Measurements from ENCODE around the gene KRTAP10-4.
"Not testable (repeated sequence)": the region's sequence is repeated elsewhere in the genome, so short reads cannot be mapped to it uniquely, and the experiment has no call there.

KRTAP10-4 gene

DNA sequence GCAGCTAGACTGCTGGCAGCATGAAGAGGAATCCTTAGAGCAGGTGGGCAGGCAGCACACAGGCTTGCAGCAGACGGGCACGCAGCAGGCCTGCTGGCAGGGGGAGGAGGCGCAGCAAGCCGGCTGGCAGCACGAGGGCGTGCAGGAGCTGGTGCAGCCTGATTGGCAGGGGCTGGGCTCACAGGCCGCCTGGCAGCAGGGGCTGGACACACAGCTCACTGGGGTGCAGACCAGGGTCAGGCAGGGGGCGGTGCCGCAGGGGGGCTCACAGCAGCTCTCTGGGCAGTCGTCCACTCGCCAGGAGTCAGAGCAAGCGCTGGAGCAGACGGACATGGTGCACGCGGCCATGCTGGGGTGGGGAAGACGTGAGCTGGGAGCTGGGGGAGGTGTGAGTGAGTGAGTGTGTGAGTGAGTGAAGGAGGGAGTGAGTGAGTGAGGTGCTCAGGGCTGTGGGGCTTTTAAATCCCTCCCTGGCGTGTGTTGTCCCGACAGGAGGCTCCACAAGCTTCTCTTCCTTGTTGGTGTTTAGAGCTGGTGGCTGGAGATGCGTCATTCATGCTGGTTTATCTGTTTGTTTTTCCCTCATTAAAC, 6.8 kb downstream of the KRTAP10-4 start, which contains the start of gene KRTAP10-5:
TSS of gene KRTAP10-5 (minus strand) at position 374 of the 591 bp plus-strand sequence. CDS start at position 348, 26 bp downstream.
- not testable (repeated sequence) for DNase-seq (ENCODE audit: low read depth)

DNA sequence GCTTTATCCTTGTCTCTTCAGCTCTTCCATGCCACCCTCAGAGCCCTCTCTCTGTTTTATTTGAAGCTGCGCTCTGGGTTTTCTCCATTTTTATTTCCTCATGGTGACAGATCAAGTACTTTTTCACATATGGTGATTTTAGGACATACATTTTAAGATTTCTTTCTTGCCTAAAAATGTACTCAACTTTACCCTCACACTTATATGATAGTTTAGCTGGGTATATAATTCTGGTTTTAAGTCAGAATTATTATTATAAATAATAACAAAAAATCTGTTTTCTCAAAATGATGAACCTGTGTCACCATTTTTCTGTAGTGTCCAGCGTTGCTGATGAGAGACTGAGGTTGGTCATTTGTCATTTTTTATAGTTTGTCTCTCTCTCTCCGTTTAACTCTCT, 7.6 kb downstream of the KRTAP10-4 start:
- DNase-seq (ENCODE audit: low read depth) = no peak

DNA sequence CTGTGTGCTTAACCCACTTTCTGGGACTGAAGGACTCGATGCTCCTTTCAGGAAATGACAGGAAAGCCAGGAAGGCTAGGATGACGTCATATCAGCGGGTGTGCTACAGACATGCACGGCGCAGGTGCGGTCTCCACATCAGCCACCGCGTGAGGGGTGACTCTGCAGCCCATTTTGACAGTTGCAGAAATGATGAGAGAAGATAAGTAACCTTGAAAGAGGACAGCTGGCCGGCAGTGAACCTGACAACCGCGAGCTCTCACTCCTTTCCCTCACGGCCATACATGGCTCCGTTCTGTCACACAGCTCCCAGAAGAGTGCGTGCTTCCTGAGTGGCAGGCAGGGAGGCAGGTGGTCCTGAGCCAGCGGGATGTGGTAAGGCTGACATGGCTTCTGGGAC, 8.5 kb downstream of the KRTAP10-4 start:
- DNase-seq (ENCODE audit: low read depth) = no peak

DNA sequence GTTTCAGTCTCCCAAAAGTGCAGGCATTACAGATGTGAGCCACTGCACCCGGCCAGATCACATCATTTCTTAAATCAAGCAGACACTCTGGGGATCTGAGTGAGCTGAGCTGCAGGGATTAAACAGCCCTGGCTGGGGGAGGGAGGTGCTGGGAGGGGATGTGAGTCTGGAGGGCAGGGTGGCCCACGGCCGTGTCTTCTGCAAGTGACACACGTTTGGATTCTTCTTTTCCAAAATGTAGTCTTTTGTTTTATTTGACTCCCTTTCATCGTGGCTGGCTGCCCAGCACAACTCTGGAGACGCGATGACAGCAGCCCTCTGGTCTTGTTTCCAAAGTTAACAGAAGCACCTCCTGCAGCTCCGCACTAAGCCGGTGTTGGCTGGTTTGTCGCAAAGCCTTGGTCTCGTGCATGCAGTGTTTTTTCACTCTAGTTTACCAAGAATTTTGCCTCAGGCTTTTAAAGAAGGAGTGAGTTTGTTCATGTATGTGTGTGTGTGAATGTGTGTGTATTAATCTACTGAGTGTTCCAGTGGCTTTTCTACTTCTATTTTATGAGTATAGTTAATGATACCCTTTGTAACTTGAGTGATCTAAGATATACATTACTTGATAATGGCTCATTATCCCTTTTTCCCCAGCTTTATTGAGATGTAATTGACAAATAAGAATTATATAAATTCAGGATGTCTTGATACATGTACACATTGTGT, 9.7 kb downstream of the KRTAP10-4 start:
- DNase-seq (ENCODE audit: low read depth) = no peak

DNA sequence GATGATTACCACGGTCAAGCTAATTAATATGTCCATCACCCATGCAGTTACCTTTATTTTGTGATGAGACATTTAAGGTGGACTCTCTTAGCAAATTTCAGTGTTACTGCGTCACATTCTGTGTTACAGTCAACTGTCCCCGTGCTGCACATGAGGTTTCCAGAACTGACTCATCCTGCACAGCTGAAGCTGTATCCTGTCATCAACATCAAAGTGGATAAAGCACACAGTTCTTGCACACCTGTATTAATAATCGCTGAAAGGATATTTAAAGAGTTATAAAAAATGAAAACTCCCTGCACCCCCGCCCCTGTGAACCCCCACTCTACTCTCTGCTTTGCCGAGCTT, 10.2 kb downstream of the KRTAP10-4 start:
- DNase-seq (ENCODE audit: low read depth) = no peak

DNA sequence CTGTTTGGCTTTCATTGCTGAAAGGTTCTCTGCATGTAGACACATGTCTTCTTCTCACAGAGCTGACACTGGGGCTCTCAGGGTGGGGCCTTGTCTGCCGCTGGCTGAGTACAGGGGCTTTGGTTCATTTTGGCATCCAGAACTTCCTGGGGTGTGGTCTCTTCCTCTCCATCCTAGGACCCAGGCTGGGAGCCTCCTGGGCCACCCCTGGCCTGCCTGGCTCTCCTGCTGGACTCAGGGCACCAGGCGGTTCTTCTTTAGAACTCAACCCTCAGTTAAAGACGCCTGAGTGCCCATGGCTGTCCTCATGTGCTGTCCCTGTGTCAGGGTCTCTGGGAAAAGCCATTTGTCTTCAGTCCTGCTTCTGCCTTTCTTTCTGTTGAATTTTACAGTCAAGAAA, 12.4 kb downstream of the KRTAP10-4 start:
- no peak for DNase-seq (ENCODE audit: low read depth)

DNA sequence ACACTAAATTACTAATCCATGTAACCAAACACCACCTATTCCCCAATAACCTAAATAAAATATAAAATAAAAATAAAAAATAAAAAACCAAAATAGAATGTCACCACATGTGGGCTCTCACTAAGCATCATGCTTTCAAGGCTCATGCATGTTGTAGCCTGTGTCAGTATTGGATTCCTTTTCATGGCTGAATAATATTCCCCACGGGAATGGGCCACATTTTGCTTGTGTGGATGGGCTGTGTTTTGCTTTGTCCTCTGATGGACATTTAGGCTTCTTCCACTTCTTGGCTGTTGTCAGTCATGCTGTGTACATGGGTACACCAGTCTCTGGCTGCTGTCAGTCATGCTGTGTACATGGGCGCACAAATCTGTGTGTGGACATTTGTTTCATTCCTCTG, 15.6 kb downstream of the KRTAP10-4 start:
- DNase-seq (ENCODE audit: low read depth) = no peak

DNA sequence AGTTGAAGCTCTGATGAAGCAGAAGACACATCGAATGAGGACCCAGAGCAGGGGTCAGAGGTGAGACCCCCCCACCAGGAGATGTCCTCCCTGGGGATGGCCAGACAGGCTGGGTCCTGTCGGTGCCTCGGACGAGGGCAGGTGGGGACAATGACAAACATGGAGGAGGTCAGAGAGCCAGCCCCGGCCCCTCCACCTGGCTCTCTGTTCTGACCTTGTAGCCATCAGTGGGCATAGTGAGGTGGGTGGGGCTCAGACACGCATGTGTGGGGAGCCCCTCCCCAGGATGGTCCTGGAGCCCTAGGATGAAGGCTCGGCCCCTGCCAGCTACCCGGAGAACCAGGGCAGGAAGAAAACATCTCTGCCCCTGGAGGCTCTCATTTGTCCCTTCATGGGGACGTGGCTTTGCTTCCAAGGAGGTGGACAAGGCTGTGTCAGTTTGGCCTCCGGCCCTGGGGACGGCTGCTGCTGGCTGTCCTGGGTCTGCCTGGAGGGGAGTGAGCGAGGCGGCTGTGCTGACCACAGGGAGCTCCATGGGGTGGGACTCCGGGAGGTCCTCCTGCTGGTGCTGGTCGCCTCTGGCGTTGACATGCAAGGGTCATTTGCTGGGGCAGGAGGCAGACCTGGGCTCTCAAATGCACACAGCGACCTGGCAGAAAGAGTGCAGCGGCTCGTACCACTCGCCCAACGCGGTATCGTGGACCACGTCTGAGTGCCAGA, 16.2 kb downstream of the KRTAP10-4 start:
- DNase-seq (ENCODE audit: low read depth) = no peak

DNA sequence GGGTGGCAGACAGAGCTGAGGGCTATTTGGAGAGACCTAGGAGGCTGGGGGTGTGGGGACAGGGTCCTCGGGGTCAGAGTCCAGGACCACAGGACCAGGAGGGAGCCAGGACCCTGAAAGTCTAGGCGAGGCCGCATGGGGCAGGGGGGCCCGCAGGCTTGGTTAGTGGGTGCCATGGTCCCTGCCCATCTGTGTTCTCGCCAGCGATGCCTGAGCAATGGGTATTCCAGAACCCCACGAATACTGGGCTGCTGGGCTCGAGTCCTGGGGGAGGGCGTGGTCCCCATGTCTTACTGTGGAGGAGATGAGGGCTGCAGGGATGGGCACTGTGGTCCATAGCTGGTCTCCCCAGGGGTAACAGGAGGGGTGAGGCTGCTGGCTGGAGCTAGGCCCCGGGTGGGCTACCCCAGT, 16.8 kb downstream of the KRTAP10-4 start:
- DNase-seq (ENCODE audit: low read depth) = no peak

DNA sequence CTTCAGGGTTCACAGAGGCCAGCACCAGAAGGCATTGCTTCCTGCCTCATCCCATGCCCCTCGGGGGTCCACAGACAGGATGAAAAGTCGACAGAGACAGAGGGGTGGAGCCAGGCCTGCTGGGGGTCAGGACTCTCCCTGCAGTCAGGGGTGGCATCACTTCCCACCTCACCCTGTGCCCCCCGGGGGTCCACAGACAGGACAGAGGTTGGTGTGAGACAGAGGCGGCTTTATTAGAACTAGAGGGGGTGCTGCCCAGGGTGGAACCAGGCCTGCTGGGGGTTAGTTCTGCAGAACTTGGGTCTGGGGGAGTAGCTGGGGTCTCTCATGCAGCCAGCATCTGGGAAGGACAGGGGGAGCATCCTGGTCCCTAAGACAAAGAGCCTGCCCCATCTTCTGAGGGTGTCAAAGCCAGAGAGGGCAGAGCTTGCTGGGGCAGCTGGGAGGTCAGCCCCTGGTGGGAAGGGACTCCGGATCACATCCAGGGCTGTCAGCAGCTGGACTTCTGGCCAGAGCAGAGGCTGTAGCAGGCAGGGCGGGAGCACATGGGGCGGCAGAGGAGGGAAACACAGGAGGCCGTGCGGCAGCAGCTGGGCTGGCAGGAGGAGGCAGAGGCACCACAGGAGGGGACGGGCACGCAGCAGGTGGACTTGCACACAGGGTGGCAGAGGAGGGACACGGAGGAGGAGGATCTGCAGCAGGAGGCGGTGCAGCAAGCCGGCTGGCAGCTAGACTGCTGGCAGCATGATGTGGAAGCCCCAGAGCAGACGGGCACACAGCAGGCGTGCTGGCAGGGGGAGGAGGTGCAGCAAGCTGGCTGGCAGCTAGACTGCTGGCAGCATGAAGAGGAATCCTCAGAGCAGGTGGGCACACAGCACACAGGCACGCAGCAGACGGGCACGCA, 17.6 kb downstream of the KRTAP10-4 start:
- DNase-seq (ENCODE audit: low read depth) = not testable (repeated sequence)

DNA sequence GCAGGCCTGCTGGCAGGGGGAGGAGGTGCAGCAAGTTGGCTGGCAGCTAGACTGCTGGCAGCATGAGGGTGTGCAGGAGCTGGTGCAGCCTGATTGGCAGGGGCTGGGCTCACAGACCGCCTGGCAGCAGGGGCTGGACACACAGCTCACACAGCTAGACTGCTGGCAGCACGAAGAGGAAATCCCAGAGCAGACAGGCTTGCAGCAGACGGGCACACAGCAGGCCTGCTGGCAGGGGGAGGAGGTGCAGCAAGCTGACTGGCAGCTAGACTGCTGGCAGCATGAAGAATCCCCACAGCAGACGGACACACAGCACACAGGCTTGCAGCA, 18.2 kb downstream of the KRTAP10-4 start:
- not testable (repeated sequence) for DNase-seq (ENCODE audit: low read depth)

DNA sequence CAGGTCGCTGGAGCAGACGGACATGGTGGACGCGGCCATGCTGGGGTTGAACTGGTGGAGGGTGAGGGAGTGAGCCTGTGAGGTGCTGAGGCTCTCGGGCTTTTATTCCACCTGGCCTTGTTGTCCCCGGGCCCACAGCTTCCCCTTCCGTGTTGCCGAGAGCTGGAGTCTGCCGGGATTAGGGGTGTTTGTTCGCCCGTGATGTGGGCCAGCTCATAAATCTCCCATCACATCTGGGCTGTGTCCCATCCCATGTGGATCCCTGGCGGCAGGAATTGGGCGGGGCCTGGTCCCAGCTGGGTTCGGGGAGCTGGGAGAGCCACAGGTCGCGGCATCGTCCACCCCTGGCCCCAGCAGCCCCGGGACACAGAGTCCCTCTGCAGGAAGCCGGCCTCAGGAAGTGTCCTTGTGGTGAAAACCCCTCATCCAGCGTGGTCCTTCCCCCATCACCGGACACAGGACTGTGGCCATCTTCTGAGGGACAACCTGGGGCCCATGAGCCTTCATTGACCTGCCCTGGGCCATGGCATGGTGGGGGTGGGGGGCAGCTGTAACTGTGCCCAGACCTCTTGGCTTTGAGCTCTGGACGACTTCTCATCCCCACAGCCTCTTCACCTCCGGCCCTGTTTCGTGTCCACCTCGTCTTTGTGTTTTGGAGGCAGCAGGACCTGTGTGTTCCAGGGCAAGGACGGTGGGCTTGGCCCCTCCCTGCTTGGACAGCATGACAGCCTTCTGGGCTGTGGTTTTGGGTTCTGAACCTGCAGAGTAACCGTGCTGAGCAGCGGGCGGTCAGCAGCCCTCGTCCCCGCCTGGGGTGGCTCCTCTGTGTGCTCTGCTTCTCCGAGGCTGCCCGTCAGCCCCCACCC, 19.1 kb downstream of the KRTAP10-4 start, which contains the start of gene KRTAP10-6:
TSS of gene KRTAP10-6 (minus strand) at position 60 of the 866 bp plus-strand sequence. CDS start at position 39, 21 bp downstream.
- no peak for DNase-seq (ENCODE audit: low read depth)

DNA sequence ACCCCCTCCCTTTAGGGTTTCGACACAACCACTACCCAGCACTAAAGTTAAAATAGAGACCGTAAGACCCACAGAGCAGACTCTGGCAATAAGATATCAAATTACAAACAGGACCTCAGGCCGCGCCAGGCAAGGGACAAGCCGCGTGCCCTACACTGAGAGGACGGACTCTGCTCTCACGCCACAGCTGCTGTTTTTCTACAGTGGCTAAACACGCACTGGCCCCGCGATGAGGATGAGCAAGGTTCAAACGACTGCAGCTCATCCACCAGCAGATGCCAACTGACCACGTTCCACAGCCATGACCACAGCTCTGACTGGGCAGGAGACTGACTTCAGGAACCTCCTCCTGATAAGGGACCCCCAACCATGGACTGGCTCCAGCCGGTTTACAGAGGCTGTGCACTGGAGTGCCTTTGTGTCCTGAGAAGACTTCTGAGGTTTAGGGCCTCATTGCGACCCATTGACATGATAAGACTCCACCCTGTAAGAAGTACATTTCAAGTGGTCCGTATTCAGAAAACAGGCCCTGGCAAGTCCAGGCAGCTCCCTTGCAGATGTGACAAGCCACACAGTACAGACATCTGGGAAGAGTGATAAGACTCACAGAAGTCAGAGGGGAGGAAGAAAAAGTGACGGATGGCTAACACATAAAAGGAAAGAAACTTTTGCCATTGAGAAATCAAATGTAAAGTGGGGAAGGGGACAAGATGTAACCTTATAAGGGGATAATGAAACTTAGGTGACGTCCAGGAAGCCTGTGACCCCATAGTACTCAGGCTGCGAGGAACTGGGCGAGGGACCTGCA, 20.3 kb downstream of the KRTAP10-4 start:
- no peak for DNase-seq (ENCODE audit: low read depth)

DNA sequence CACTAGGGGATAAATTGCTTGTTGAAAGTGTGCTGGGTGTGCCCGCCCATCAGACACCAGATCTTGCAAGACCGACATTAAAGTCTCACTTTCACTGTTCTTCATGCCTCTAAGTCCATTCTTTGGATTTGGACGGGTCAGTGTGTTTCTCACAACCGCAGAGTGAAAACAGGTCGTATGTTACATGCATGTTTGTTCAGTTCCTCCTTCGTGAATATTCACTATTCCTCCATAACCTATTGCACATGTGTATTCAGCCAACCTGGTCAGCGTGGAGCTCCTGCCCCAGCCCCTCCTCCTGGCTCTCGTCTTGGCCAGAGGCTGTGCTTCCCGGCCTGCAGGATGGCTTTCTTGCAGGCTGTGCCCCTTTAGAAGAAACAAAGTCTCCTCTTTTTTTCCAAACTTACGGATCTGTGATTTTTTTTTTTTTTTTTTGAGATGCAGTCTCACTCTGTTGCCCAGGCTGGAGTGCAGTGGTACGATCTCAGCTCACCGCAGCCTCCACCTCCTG, 20.9 kb downstream of the KRTAP10-4 start:
- no peak for DNase-seq (ENCODE audit: low read depth)

DNA sequence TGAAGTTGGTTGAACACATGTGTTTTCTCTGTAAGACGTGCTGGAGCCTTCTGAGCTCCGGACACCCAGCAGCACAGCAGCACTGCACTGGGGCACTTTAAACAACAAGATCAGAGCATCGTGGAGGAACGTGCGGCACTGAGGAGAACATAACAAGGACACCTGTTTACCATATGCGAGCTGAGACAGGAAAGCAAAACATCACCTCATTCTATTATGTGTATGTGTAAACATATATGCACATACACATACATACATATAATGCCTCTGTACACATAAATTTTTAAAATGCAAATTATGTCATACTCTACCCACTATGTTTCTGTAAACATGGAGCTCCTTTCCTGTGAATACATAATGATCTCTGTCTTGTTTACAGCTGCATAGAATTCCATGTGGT, 22.0 kb downstream of the KRTAP10-4 start:
- DNase-seq (ENCODE audit: low read depth) = no peak

DNA sequence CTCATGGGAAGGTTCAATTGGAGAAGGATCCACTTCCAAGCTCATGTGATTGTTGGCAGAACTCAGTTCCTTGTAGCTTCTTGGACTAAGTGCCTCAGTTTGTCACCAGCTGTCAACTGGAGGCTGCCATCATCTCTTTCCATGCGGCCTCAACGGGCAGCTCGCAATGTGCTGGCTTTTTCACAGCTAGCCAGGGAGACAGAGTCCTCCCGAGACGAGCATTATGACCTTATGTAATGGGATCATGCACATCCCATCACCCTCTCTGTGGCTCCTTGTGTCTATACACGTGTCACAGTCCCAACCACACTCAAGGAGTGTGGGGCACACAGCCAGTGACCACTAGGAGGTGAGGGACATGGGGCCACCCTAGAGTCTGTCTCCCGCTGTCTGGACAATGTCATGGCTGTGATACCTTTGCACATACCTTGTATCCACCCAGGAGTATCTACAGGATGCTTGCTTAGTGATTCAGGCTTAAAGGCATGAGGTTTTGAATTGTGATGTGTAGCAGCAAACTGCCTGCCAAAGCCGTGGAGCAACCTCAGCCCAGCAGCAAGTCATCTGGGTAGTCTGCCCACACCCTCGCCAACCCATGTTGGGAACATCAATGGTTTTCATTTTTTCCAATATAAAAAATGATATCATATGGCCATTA, 22.7 kb downstream of the KRTAP10-4 start:
- DNase-seq (ENCODE audit: low read depth) = no peak

DNA sequence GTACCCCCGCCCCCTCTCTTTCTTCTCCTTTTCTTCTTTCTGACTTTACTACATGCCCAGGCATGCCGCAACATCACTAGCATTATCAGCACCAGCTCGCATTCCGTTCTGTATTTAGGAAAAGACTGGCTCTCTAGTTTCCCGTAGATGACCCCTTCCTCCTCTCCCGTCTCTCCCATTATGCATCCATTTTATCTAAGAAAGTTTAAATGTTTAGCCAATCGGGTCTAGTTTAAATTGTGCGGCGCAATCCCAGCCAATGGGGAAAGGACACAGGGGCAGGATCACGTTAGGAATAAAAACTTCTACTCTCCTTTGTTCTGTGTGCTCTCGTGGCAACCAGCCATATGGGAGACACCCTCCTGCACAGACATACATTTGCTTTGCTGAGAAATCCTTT, 24.5 kb downstream of the KRTAP10-4 start:
- DNase-seq (ENCODE audit: low read depth) = no peak

DNA sequence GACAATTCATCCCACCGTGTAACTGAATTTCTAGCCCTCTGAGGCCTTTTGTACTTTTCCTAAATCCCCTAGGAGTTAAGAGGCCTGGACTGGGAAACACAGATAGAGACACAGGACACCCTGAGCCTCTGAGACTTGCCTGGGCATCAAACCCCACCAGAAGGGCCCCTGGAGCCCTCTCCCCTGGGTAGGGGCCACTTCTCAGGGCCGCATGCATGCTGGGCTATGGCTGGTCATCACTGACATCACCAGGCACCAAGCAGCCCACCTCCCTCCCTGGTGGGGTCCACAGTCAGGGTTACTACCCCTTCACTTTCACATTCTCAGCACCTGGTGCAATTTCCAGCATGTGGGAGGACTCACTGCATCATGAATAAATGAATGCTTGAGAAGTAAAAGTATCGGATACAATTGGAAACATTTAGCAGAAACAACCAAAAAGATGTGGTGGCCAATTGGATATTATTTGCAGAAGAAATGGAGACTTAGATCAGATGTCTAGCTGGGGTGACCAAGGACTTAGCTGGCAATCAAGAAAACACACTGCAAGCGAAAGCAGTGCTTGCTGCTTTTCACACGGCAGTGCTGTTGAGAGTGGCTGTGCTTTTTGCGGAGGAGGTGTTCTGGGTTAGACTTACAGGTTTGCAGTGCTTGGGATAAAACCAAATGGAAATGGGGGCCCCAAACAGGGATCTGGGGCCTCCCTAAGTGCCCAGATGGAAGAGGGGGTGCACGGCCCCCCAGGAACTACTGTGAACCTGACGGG, 25.9 kb downstream of the KRTAP10-4 start:
- DNase-seq (ENCODE audit: low read depth) = no peak
